ENCODE data around the gene VGLL4.
"Not testable (repeated sequence)": the region's sequence is repeated elsewhere in the genome, so short reads cannot be mapped to it uniquely, and the experiment has no call there.

The VGLL4 gene, protein sequence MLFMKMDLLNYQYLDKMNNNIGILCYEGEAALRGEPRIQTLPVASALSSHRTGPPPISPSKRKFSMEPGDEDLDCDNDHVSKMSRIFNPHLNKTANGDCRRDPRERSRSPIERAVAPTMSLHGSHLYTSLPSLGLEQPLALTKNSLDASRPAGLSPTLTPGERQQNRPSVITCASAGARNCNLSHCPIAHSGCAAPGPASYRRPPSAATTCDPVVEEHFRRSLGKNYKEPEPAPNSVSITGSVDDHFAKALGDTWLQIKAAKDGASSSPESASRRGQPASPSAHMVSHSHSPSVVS

DNA sequence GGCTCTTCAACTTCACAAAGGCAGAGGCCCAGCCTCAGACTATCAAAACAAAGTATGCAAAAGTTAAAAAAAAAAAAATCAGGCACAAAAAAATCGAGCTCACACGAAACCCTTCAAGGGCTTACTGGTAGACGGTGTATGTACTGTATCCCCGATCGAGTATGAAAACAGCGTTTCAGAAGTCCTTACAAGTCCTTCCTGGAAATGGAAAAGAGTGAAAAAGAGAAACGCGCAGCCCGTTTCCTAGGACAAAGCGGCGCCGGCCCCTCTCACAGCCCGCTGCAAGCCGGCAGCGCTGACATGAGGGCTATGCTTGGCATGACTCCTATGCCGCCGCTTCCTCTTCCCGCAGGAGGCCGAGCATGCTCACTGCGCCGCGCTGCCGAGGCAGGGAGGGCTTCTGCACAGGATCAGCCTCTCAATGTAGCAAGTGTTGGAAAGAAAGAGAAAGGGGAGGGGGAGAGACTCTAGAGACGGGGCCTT is at the start of gene VGLL4:
VGLL4 (minus strand) TSS at position 311 of the 483 bp plus-strand sequence. CDS start 397 bp downstream, outside the sequence.
- peak; percentile 87 for DNase-seq (ENCODE audit: low spot score)

DNA sequence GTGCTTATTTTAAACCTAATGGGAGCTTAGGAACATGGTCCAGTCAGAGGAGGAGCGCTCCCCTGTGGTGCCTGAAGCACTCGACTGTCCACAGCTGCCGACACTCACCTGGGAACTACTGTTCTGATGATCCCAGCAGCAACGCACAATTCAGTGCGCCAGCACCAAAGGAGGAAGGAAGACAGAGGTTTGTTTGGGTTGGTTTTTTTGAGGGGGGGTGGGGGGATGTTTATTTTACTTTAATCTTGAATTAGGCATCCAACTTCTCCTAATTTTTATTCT is 48.8 kb upstream of the VGLL4 start:
- no peak for DNase-seq (ENCODE audit: low spot score)

DNA sequence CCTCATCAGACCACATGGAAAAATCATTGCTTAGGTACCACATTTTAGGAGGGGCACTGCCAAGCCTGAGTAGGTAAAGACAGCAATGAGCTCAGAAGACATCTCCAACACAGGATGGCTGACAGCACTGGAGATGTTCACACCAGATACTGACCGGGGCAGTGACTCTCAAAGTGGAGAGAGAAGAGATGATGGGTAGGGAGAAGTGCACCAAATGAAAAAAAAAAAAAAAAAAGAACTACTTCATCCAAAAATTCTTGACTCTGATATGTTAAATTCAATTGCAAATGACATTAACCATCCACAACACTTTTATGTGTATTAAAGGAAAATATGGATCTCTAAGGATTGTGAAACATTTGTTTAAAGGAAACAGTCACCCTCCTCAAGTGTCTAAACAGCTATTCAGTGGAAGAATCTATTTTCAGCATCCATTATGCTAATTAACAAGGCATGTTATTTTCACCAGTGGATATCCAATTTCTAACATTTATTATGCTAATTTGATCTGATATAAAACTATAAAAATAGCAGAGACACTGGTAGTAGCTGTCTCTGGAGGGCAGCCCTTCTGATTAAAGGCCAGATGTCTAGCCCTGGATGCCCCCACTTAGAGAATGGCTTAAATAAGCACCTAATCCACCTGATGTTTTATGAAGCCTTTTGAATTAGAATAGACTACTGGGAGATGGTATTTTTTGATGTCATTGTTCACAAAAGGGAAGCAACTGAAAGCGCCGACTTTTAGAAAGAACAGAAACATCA is 48.2 kb upstream of the VGLL4 start:
- no peak for DNase-seq (ENCODE audit: low spot score)

DNA sequence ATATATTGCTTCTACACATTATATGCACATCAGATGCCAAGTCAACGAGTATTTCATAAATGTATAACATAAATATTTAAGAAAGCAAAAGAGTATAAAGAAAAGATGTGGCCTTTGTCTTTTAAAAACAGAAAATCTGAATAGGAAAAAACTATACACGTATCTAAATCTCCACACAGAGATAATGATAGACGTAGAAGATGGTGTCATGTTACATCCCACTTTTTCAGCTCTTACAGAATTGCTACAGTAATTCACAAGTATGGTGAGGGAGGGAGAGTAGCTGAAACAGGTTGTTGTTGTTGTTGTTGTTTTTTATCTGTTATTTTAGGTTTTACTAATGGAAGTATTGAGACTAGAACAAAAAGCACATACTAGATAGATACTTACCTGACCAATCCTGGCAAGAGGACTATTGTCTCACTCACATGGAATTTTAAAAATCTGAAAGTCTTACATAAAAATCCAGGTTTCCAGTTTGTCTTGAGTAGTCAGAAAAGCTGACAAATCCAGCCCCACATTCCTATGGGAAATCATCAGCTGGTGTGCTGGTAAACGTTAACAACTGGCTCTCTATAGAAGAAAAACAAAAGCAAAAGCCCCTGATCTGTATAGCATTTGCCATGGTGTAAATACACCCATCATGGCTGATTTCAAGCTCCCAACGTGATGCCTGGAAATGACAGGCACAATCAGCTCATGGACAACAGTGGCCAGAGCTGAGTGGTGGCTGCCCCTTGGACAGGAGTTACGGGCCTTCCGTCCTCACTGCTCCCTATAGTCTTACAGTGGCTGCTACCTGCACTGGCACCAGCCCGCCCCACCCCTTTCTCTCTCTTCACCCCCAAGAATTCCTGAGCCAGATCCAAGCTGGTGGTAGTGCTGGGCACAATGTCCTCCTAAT is 47.4 kb upstream of the VGLL4 start:
- no peak for DNase-seq (ENCODE audit: low spot score)

DNA sequence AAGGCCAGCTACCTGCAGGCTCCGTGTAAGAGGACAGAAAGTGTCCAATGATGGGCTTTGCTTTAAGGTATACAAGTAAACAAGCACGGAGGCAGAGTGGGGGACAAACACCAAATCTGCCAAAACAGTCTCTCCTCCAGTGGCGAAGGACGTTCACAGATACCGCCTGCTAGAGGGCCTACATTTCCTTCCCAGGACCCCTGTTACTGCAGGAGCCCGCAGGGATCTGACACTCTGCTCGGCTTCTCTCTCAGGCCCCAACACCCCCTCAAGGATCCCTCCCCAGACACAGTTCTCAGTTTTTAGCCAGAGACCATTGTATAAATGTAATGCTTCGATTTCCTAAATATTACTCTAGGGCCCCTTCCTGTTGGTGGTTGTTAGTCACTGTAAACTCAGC is 46.0 kb upstream of the VGLL4 start:
- DNase-seq (ENCODE audit: low spot score): no peak

DNA sequence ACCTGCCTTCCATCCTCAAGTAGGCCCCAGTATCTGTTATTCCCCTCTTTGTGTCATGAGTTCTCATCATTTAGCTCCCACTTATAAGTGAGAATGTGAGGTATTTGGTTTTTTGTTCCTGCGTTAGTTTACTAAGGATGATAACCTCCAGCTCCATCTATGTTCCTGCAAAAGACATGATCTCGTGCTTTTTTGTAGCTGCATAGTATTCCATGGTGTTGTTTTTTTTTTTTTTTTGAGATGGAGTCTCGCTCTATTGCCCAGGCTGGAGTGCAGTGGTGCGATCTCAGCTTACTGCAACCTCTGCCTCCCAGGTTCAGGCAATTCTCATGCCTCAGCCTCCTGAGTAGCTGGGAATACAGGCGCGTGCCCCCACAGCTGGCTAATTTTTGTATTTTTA is 41.3 kb upstream of the VGLL4 start:
- DNase-seq (ENCODE audit: low spot score): not testable (repeated sequence)

DNA sequence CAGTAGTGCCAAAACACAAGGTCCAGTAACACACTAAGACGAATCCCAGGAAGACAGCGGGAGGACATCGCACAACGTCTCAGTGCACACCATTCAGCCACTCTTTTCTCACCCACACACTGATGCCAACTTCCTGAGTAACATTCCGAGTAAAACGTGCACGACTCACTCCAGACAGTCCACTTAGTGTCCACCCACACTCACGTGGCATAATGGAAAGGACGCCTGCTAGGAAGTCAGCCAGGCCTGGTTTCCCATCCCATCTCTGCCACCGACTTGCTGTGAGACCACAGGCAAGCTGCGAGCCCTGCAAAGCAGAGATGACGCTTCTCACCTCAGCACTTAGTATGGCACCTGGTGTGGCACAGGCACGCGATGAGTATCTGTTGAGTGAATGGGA is 36.8 kb upstream of the VGLL4 start:
- no peak for DNase-seq (ENCODE audit: low spot score)

DNA sequence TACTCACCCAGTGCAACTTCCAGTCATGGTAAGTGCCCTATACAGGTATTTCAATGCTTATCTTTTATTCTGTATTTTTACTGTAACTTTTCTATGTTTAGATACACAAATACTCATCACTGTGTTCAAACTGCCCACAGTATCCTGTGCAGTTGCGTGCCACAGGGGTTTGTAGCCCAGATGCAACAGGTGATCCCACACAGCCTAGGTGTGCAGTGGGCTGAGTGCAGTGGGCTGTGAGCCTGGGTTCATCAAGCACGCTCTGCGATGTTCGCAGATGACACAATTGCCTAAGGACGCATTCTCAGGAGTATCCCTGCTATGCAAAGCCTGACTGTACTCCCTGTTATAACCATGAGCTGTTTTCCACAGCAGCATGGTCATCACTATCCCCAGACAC is 36.2 kb upstream of the VGLL4 start:
- no peak for DNase-seq (ENCODE audit: low spot score)

DNA sequence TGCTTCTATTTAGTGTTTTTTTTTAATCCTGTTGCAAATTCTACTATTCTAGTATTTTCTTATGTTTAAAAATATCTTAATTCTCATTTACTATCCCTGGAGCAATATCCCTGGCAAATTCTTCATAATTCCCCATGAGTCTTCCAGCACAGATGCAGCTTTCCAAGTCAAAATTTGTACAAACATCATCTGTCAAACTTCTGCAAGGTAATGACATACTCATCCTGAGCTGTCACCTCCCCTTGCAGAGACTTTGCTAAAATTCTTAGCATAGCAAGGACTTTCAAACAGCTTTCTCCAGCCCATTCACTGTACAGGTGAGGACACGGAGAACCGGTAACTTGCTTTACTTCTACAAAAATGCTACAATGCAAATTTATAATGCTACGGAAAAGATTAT is 28.6 kb upstream of the VGLL4 start:
- no peak for DNase-seq (ENCODE audit: low spot score)

DNA sequence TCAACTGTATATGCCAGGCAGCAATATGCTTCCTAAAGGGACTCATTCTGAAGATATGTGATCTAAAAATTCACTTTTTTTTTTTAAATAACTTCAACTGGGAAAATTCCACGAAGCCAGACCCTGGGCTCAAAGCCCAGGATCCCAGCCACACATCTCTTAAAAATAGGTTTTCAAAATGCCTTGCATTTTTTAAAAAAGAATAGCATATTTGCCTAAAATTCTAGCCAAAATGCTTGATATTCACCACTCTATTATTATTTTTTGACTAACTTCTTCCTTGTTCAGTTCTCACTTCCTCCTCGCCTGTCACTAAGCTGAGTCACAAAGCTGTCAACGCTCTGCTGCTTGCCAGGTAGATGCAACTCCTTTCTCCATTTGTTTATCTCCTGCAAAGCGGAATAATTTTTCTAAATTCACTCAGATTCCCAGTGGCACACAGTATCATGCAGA is 28.0 kb upstream of the VGLL4 start:
- DNase-seq (ENCODE audit: low spot score): no peak

DNA sequence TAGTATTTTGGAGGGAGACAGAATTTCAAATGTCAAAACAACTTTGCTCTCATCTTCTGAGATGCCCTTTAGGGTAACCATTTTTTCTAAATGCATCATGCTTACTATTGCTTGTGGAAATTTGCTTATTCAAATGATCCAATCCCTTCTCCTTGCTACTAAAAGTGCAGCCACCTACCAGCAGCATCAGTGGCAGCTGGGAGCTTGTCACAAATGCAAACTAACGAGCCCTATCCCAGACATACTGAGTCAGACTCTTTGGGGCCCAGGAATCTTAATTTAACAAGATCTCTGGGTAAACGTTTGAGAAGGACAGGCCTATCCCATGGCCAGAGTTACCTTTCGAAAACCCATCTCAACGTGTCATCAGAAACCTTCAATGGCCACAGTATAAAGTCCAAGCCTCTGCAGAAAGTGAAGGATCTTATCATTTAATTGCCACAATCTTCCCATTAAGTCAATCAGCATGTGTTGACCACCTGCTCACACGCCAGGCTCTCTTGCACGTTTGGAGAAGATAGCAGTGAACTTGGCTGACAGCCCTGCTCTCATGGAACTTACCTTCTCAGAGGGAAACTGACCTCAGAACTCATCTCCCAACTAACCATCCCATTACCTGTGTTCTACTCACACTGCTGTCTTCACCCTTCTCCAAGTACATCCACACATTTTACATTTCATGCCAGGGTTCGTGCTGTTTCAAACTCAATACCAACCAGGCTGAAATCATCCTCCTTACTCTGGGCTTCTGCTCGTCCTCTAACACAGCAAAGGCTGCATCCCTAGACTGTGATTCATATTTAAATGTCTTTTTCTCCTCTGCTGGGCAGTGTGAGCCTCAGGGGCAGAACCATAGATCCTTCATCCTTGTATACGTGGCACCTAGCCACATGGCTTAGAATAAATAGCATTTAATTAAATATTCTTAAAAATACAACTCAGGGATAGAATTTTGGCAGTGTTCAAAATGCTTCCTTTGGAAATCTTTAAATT is 24.8 kb upstream of the VGLL4 start:
- no peak for DNase-seq (ENCODE audit: low spot score)

DNA sequence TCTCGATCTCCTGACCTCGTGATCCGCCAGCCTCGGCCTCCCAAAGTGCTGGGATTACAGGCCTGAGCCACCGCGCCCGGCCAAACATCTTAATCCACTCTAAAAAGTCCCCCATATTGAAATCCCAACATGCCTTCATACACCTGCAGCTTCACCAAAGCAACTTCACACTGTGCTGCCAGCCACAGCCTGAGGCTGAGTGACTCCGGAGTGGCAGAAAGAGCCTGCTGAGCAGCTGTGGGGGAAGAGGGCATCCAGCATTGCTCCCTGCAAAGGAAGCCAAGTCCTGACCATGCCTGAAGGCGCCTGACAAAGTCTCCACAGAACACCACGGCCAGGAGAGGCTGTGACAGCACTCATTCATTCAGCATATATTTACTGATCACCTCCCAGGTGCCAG is 21.6 kb upstream of the VGLL4 start:
- no peak for DNase-seq (ENCODE audit: low spot score)

DNA sequence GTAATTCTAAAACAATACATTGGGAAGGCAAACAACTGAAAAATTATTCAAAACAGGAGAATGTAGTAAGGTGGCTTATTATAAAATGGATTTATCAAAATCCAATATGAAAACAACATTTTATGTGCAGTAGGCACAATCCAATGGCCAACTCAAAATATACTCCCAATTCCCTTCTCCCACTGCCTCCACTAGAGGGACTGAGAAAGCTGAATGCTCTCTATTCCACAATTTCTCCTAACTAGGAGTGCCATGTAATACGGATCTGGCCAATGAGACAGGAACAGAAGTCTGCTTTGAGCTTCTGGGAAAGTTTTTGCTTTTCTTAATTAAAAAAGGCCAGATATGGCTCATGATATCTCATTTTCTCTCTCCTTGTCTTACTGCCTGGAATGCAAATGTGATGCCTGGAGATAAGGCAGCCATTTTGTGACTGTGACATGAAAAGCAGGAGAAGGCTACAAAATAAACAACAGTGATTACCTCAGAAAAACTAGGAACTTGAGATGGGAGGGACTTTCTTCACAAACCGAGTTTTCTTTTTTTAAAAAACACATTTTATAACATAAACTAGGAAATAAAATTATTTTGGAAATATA is 18.8 kb upstream of the VGLL4 start:
- no peak for DNase-seq (ENCODE audit: low spot score)

DNA sequence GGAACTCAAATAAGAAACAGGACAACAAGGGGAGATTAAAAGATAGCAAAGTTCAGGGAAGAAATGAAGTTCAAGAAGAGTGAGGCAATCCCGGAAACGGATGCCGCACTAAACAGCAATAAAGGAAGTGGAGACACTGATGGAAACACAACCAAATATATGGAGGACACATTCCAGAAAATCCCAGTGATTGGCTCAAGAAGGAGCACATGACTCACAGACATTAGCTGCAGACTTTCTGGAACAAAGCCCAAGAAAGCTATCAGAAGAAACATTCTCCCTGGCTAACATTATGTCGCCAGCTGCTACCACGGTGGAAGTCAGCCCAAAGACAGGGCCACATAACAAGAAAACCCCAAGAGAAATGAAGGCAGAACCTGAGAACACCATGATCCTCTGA is 18.1 kb upstream of the VGLL4 start:
- no peak for DNase-seq (ENCODE audit: low spot score)

DNA sequence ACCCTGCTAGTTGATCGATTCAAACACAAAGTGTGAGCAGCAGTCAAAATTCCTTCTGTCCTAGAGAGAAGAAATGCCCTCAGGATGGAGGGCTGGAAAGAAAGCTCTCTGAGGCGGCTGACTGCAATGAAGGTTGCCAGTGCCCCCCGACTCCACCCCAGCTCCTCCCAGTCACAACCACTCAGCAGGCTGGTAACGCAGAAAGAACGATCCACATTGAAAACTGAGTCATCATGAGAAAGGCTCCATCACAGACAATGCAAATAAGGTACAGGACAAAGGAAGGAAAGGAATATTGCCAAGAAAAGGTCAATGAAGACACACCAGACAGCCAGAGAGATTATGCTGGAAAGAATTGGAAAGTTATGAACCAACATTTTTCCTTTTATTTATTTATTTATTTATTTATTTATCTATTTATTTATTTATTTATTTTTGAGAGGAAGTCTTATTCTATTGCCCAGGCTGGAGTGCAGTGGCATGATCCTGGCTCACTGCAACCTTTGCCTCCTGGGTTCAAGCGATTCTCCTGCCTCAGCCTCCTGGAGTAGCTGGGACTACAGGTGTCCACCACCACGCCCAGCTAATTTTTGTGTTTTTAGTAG is 17.4 kb upstream of the VGLL4 start:
- DNase-seq (ENCODE audit: low spot score): no peak

DNA sequence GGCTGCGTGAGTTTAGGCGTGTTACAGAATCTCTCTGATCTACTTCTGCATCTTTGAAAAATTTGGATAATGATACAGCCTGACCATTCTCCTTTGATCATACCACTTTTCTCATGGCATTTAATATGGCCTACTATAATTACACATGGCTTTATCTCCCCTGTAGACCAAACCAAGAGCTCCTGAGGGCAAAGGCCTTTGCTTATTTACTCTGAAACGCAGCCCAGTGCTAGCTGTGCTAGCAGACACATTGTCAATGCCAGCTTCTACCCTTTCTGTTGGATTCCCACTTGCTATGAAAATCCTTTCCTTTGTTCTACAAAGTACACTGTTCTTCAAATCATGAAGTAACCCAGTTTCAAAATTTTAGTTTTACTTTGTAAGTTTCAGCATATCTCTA is 16.5 kb upstream of the VGLL4 start:
- no peak for DNase-seq (ENCODE audit: low spot score)

DNA sequence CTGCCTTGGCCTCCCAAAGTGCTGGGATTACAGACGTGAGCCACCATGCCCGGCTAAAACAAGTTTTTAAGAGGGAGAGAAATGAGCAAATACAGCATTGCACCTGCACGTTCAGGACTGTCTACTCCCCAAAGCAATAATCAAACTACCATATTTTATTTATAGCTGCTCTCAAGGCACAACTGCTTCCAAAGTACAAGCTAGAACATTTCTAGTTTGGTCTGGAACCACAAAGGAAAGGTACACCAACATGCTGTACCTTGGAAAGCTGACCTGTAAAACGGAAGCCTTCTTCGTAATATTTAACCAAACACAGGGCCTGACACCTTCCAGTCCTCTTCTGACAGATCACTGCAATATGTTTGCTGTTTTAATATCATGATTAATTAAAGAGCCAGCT is 14.5 kb upstream of the VGLL4 start:
- DNase-seq (ENCODE audit: low spot score): no peak

DNA sequence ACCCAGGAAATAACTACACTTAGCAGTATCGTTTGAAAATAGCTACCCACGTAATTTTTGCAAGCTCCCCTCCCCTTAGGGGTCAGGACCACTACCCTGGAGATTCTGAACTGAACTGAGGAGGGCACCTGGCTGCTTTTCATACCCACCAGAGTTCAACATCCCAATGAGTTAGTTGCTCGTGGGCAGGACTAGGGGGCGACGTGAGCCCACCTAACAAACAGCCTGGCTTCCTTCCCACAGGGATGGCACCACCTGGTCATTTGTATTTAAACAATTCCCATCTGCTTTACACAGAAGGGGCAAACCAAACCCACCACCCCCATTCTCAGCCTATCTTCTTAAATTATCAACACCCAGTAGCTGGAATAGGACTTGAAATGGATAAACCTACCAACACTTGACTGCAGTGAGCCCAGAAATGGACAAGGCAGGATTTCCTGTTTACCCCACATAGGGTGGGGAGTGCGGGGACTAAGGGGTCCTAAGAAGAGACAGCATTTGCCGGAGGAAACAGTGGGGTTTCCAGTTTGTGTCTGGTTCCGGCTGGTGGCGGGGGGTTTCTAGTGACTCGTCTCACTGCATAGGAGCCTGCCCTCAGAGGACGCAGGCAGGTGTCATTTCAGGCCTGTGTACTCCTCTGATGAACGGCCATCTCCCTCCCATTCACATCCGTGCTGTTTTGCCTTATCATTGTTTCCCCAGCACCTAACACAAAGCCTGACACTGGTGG is 11.6 kb upstream of the VGLL4 start:
- DNase-seq (ENCODE audit: low spot score): no peak

DNA sequence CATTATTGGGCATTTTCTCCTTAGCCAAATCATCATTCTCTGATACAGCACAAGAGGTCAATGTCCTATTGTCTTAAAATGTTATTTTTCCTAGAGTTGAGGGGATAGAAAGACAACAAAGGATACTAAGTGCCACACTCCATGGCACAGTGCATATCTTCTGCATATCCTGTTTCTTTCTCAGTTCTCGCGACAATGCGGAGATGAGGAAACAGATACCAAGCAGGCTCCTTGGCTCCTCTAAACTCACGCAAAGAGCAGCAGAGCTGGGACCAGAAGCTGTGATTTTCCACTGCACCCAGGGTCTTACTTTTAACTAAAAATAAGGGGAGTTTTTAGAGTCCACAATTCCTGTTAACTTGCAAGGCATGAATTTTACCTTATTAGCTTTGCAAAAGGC is 10.5 kb upstream of the VGLL4 start:
- DNase-seq (ENCODE audit: low spot score): no peak

All from HuH-7.5 (cell line).